ENCODE data around the gene GAS6.

GRCh38 chr13:113785051-113786010 lies 78.5 kb downstream of the GAS6 start:
- TF ChIP-seq CTCF (IDR thresholded peaks at IDR 0.05), result no peak
- no peak for TF ChIP-seq REST (IDR thresholded peaks at IDR 0.05; ENCODE audit: insufficient read depth in 1 of 2, low read depth in 2 of 2, low read length in 1 of 2)
